GM19324 (cell line): ENCODE measurements around the gene FOSL2.

Experiments
- ATAC-seq: cut with Tn5 transposase; IDR thresholded peaks from one replicate; pipeline ENCODE4 v1.9.1; 2021; ENCODE audit warnings: mild to moderate bottlenecking, moderate library complexity; ENCODE audit not compliant: unreplicated experiment, low FRiP score

FOSL2 gene

DNA sequence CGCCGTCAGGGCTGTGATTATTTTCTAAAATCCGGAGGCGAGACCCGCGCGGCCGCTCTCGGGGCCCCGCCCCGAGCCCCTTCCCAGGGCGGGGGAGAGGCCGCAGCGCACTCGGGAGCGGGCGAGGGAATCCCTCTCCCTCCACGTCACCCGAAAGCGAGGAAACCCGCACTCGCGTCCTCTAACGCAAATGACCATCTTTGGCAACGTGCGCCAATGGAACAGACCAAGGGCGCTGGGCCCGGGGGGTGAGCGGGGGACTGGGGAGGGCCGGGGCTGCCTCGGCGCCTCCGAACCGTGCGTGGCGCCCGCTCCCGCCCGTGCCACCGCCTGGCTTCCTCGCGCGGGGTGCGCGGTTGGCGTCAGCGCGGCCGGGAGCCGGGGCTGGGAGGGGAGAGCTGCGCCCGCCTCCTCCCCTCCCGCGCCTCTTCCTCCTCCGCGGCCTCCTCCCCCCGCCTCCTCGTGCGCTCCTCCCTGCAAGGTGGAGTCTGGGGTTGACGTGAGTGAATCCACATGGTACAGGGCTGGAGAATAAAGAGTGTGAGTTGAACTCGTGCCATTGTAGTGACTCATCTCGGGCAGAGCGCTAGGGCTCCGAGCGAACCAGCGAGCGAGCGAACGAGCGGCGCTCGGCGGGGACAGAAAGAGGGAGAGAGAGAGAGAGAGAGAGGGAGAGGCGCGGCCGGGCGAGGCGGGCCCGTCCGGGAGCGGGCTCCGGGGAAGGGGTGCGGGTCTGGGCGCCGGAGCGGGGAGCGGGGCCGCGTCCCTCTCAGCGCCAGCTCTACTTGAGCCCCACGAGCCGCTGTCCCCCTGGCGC, at the start of gene FOSL2:
Gene FOSL2, plus strand, starts transcription at position 562 of the 817 bp plus-strand sequence. CDS start 863 bp downstream, outside the sequence.
- ATAC-seq: peak; percentile 78

GRCh38 chr2:28343184-28343942, 49.3 kb upstream of the FOSL2 start:
- ATAC-seq: no peak

- no peak for ATAC-seq
These were observed 48.5 kb upstream of the FOSL2 start for GRCh38 chr2:28343971-28344715.

DNA sequence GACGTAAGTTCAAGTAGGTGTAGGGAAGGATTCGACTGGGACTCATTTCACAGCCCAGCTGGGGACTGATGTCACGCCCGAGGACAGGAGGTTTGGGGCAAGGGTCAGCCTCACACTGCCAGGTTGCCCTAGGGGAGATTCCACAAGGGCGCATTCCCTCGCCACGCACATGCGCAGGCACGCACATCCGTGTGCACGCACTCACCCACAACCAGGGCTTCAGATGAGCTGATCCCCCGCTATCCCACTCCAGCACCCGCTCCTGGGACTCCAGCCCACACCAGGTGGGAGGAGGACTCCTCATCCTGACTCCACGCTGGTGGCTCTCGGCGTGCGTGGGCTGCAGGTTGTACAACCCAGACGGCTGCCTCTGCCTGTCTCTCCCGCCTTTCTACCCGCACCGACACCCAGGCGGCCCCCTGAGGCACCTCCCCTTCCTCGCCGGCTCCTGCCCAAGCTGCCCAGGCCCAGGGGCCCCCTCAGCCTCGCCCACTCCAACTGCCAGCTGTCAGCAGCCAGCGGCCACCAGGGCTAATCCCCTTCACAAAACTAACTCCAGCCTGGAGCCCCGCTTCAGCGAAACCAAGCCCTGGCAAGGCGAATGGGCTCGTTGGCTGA, 47.8 kb upstream of the FOSL2 start:
- no peak for ATAC-seq

DNA sequence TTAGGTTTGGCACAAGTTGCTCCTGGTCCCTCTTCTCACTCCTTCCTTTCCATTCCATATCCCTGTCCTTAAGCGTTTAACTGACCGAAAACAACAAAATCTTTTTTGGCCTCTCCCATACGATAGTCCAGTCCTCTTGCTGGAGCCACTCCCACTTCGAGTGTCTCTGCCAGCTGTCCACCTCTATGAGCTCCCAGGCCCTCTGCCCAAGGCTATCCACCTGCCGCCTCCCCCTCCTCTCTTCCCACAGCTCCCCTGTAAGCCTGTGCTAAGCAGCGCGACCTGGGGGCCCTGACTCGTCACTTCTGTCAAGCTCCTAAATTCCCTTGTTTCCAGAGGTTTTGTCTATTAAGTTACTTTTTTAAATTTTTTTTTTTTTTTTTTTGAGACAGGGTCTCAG, 47.0 kb upstream of the FOSL2 start:
- no peak for ATAC-seq

DNA sequence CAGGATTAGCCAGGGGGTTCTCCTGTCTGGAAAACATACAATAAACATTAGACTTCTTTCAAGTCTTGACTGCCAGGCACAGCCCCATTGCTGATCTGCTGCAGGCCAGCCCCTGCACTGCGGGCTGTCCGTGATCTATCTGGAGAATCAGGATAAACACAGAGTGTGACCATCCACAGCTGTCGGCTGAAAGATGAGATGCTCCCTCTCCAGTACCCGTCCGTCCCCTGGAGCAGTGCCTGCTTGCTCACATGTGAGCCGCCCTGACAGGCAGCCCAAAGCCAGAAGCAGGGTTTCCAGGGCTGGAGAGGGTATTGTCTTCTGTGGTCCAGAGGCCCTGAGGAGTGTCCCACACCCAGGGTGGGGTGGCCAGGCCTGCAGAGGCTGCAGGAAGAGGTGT, 46.1 kb upstream of the FOSL2 start:
- no peak for ATAC-seq

DNA sequence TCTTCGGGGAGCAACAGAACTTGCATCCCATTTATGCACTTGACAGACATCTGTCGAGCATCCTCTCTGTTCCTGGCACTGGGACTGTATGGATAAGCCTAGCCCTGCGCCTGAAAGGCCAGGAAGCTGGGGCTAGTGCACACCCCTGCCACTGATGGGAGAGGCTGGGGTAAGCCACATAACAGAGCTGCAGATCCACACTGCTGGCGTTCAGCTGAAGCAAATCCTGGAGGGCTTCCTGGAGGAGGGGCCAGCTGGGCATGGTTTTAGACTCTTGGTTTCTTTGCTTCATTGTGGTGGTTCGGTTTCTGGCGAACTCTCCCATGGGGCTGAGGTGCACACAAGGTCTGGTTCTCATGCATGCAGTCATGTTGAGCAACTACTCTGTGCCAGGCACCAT, 45.5 kb upstream of the FOSL2 start:
- no peak for ATAC-seq

GRCh38 chr2:28347596-28347995, 45.1 kb upstream of the FOSL2 start:
- ATAC-seq: no peak

- no peak for ATAC-seq
These were observed 44.5 kb upstream of the FOSL2 start for GRCh38 chr2:28348149-28348567.

DNA sequence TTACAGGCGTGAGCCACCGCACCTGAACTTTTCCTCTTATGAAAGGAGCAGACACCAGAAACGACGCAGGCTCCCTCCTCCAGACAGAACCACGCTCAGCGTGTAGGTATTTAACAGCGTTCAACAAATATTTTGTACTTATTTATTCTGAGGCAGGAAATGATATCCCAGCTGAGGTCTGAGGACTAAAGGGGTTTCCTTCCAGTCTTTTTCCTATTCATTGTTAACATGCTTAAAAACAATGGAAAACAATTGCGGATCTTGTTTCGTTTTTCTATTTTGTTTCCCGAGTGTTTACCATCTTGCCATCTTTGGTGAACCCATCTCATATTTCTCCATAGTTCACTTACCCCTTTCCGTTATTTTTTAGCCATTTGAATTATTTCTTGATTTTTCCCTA, 43.7 kb upstream of the FOSL2 start:
- ATAC-seq: no peak

- ATAC-seq: no peak
These were observed 43.0 kb upstream of the FOSL2 start for GRCh38 chr2:28349546-28350165.

- no peak for ATAC-seq
These were observed 42.5 kb upstream of the FOSL2 start for GRCh38 chr2:28350196-28350595.

GRCh38 chr2:28350791-28351285, 41.8 kb upstream of the FOSL2 start:
- no peak for ATAC-seq

GRCh38 chr2:28351621-28352020, 41.0 kb upstream of the FOSL2 start:
- ATAC-seq: no peak

DNA sequence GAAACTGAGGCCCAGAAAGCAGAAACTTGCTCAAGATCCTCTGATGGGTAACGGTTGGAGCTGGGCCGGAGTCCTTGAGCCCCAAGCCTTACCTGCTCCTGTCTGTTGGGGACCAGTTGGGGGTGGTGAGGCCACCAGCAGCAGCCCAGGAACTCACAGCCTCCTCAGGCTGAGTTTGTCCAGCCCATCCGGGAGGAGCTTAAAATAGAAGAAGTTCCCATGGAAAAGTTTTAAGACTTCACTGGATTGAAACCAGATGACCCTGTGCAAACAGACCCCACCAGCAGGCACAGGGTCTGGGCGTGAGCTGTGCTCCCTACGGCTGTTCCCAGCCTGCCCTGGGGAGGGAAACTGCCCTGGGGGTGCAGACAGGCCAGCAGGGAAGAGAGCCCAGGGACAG, 40.6 kb upstream of the FOSL2 start:
- no peak for ATAC-seq

- ATAC-seq: no peak
These were observed 40.0 kb upstream of the FOSL2 start for GRCh38 chr2:28352610-28353195.

DNA sequence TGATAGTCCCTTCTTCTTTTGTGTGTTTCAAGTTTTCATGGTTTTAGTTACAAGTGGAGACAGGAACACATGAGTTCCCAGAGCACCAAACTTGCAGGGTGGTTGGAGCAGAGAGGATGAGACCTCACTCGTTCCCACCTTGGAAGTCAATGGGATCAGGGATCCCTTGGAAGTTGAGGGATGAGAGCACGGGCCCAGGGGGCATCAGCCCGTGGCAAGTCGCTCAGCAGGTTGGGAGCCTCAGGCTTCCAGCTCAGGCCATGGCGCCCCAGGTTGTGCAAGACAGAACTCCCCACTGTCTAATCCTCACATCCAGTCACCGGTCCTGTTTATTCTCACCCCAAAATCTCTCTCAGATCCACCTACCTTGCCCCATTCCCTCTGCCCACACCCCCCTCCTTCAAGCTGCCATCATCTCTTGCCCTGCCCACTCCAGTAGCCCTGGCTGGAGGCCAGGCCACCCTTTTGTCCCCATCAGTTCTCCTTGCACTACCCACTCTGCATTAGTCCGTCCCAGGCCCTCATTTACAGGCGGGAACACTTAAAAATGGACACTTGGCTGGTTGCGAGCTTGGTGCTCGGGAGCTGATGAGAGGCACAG, 37.6 kb upstream of the FOSL2 start:
- ATAC-seq: no peak

DNA sequence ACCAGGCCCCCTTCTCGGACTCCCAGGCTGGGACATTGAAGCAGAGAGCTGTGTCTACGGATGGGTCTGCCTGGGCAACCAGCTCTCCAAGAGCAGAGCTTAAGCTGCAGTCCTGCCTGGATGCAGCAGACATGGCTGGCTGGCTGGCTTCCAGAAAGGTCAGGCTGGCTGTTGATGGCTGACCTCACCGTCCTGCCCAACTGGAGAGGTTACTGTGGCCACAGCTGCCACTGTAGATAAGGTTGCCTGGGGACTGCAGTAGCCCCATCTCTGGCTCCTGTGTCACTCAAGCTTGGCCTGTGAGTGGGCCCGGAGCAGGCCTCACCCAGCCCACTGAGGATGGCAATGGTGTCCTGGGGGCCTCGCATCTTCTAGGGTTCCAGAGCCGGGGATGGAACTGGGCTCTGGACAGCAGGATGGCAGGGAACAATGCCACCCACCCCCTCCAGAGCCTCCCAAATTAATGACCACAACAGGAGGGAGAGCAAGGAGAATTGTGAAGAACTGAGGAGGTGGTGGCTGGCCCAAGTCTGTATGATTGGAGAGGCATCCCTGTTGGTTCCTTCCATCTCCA, 37.0 kb upstream of the FOSL2 start:
- ATAC-seq: no peak
